PC-9 (cell line): Measurements from ENCODE around the gene CXCL6. TPM values are rescaled to one million over a fixed set of nuclear protein-coding genes. Genes with fewer than 3 reads are reported as not detected.

ENCODE experiments used
- BruUV-seq: library from RNA; stranded (reverse); fragments of 400-500 nt; replicated peaks from 2 replicates; lab custom pipeline; 2021; lab: Mats Ljungman, UMichigan
- CTCF ChIA-PET: fragments of 300-600 bp; sonication (Branson Sonifier 250); formaldehyde crosslinking; loops from one replicate; lab custom pipeline; 2022; ENCODE audit warnings: antibody characterized with exemption; lab: Charles Lee
- POLR2A ChIA-PET: fragments of 300-600 bp; sonication (Branson Sonifier 250); formaldehyde crosslinking; loops from one replicate; lab custom pipeline; 2022; ENCODE audit warnings: antibody characterized with exemption; ENCODE audit not compliant: unreplicated experiment; lab: Charles Lee
- DNase-seq, 2 experiments: peaks; one replicate each; pipeline versions ENCODE4 v3.0.0 to v3.0.0-alpha.2; 2015 to 2022; ENCODE audit warnings: mixed read lengths in 1 of 2
- H2AFZ ChIP-seq: fragments of 200-600 bp; sonication (generic); 2 replicates; pipeline ENCODE4 v1.8.1; 2017; ENCODE audit warnings: antibody characterized with exemption
- H3F3A ChIP-seq: fragments of 200-600 bp; sonication (generic); 2 replicates; pipeline ENCODE4 v1.8.1; 2017; ENCODE audit warnings: antibody characterized with exemption, mild to moderate bottlenecking, low read depth; ENCODE audit not compliant: insufficient read depth
- H3K27ac ChIP-seq: fragments of 200-600 bp; sonication (generic); 2 replicates; pipeline ENCODE4 v1.6.1; 2016; ENCODE audit warnings: mixed run types
- H3K27me3 ChIP-seq: fragments of 200-600 bp; sonication (generic); 2 replicates; pipeline ENCODE4 v1.6.1; 2016; ENCODE audit warnings: low read depth, mixed run types; ENCODE audit not compliant: insufficient read depth
- H3K36me3 ChIP-seq: fragments of 200-600 bp; sonication (generic); 2 replicates; pipeline ENCODE4 v1.6.1; 2016; ENCODE audit warnings: low read depth, mixed run types
- H3K4me1 ChIP-seq: fragments of 200-600 bp; sonication (generic); replicated peaks from 2 replicates; pipeline ENCODE4 v1.6.1; 2016; ENCODE audit warnings: mixed run types; ENCODE audit not compliant: insufficient read depth
- H3K4me2 ChIP-seq: fragments of 200-600 bp; sonication (generic); 2 replicates; pipeline ENCODE4 v1.6.1; 2017; ENCODE audit warnings: mixed run types
- H3K4me3 ChIP-seq: fragments of 200-600 bp; sonication (generic); 2 replicates; pipeline ENCODE4 v1.6.1; 2016; ENCODE audit warnings: mixed run types
- H3K79me2 ChIP-seq: fragments of 200-600 bp; sonication (generic); 2 replicates; pipeline ENCODE4 v1.6.1; 2017; ENCODE audit warnings: low read depth, mixed run types
- H3K9me2 ChIP-seq: fragments of 200-600 bp; sonication (generic); 2 replicates; pipeline ENCODE4 v1.8.1; 2017; ENCODE audit warnings: mild to moderate bottlenecking; ENCODE audit not compliant: insufficient read depth
- H3K9me3 ChIP-seq: fragments of 200-600 bp; sonication (generic); 2 replicates; pipeline ENCODE4 v1.8.1; 2016; ENCODE audit warnings: low read depth; ENCODE audit not compliant: insufficient read depth
- H4K20me1 ChIP-seq: fragments of 200-600 bp; sonication (generic); 2 replicates; pipeline ENCODE4 v1.8.1; 2017; ENCODE audit not compliant: insufficient read depth
- EZH2 ChIP-seq: fragments of 200-600 bp; sonication (generic); IDR thresholded peaks from 2 replicates; pipeline ENCODE4 v1.8.0; 2017; ENCODE audit warnings: antibody characterized with exemption, low read depth
- intact Hi-C: fragments of 100-400 bp; cut with micrococcal nuclease; formaldehyde crosslinking; loops from one replicate; pipeline ENCODE4 v1.10.0; 2022; ENCODE audit not compliant: unreplicated experiment
- total RNA-seq: library from RNA; stranded (reverse); gene quantifications from 2 replicates; pipeline ENCODE4 v1.2.3, GENCODE V29; 2021
- TF ChIP-seq, protein P1 (sequence below): fragments of 200-600 bp; sonication (generic); conservative IDR thresholded peaks from 2 replicates; pipeline ENCODE4 v1.6.1; 2017; ENCODE audit warnings: mixed run types, antibody characterized with exemption, mild to moderate bottlenecking, moderate library complexity

CXCL6 gene
- total RNA-seq, 1 experiment from 2014 or later = not detected

GRCh38 chr4:73860181-73860580 lies 23.7 kb downstream of the CXCL6 start:
- BruUV-seq = no TSS peak
- H3K9me3 ChIP-seq = no peaks in the 10 kb centered on the region
- H2AFZ ChIP-seq = no peak overlapping the region
- no peaks in the 10 kb centered on the region for H3K36me3 ChIP-seq
- no peak overlapping the region for H3K27ac ChIP-seq
- no peaks in the 10 kb centered on the region for H3F3A ChIP-seq
- H4K20me1 ChIP-seq = no peaks in the 10 kb centered on the region
- no peaks in the 10 kb centered on the region for H3K9me2 ChIP-seq
- no peak for DNase-seq
- intact Hi-C loops = loop anchor here (5.0 kb wide), 1 partner anchor 133 kb away; no protein-coding TSS in a partner anchor
- no peak overlapping the region for H3K4me2 ChIP-seq
- H3K4me1 ChIP-seq = no peaks in the 10 kb centered on the region
- POLR2A ChIA-PET = no interaction called here
- CTCF ChIA-PET = no interaction called here
- H3K79me2 ChIP-seq = no peaks in the 10 kb centered on the region
- TF ChIP-seq EZH2 = no peak
- TF ChIP-seq, protein P1, sequence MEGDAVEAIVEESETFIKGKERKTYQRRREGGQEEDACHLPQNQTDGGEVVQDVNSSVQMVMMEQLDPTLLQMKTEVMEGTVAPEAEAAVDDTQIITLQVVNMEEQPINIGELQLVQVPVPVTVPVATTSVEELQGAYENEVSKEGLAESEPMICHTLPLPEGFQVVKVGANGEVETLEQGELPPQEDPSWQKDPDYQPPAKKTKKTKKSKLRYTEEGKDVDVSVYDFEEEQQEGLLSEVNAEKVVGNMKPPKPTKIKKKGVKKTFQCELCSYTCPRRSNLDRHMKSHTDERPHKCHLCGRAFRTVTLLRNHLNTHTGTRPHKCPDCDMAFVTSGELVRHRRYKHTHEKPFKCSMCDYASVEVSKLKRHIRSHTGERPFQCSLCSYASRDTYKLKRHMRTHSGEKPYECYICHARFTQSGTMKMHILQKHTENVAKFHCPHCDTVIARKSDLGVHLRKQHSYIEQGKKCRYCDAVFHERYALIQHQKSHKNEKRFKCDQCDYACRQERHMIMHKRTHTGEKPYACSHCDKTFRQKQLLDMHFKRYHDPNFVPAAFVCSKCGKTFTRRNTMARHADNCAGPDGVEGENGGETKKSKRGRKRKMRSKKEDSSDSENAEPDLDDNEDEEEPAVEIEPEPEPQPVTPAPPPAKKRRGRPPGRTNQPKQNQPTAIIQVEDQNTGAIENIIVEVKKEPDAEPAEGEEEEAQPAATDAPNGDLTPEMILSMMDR = no peak
- H3K4me3 ChIP-seq = no peak overlapping the region
- H3K27me3 ChIP-seq = no peaks in the 10 kb centered on the region

- no peaks in the 10 kb centered on the region for H3K36me3 ChIP-seq
- H3K27ac ChIP-seq = no peak overlapping the region
- DNase-seq = no peak
- TF ChIP-seq, protein P1 = no peak
- no peak for TF ChIP-seq EZH2
- no peak overlapping the region for H2AFZ ChIP-seq
- no peaks in the 10 kb centered on the region for H3F3A ChIP-seq
- POLR2A ChIA-PET = no interaction called here
- intact Hi-C loops = loop anchor here (5.0 kb wide), 1 partner anchor 134 kb away; no protein-coding TSS in a partner anchor
- no peaks in the 10 kb centered on the region for H3K4me1 ChIP-seq
- no peak overlapping the region for H3K4me2 ChIP-seq
- no peaks in the 10 kb centered on the region for H3K9me2 ChIP-seq
- no peaks in the 10 kb centered on the region for H3K27me3 ChIP-seq
- H3K9me3 ChIP-seq = no peaks in the 10 kb centered on the region
- CTCF ChIA-PET = no interaction called here
- H3K79me2 ChIP-seq = no peaks in the 10 kb centered on the region
- H3K4me3 ChIP-seq = no peak overlapping the region
- no TSS peak for BruUV-seq
- H4K20me1 ChIP-seq = no peaks in the 10 kb centered on the region
Observed at GRCh38 chr4:73860917-73861316, 24.4 kb downstream of the CXCL6 start.

GRCh38 chr4:73862322-73862721 lies 25.8 kb downstream of the CXCL6 start:
- H3K4me3 ChIP-seq = no peak overlapping the region
- POLR2A ChIA-PET = no interaction called here
- intact Hi-C loops = loop anchor here (5.0 kb wide), 1 partner anchor 135 kb away; no protein-coding TSS in a partner anchor

More at GRCh38 chr4:73862322-73862721, 25.8 kb downstream of the CXCL6 start:
- no peak overlapping the region for H2AFZ ChIP-seq
- TF ChIP-seq EZH2 = no peak
- TF ChIP-seq, protein P1 = no peak
- no peaks in the 10 kb centered on the region for H3K9me3 ChIP-seq
- no peaks in the 10 kb centered on the region for H3K9me2 ChIP-seq
- no peaks in the 10 kb centered on the region for H3F3A ChIP-seq
- no peak overlapping the region for H3K27ac ChIP-seq
- no peaks in the 10 kb centered on the region for H3K4me1 ChIP-seq
- H3K27me3 ChIP-seq = no peaks in the 10 kb centered on the region
- no peak for DNase-seq
- CTCF ChIA-PET = no interaction called here
- no peaks in the 10 kb centered on the region for H3K36me3 ChIP-seq
- no peak overlapping the region for H3K4me2 ChIP-seq
- H4K20me1 ChIP-seq = no peaks in the 10 kb centered on the region
- no TSS peak for BruUV-seq
- H3K79me2 ChIP-seq = no peaks in the 10 kb centered on the region
